Muscle of leg (tissue), 11 donors: Measurements from ENCODE around the gene MPDZ. TPM values are rescaled to one million over a fixed set of nuclear protein-coding genes. Genes with fewer than 3 reads are reported as not detected.

Experiments
- DNase-seq: peaks from one replicate; pipeline ENCODE4 v3.0.0; 2013
- H3K27ac ChIP-seq: one replicate; pipeline ENCODE4 v1.5.1; 2013; ENCODE audit warnings: mild to moderate bottlenecking, low read length, control low read depth
- H3K27me3 ChIP-seq: one replicate; pipeline ENCODE4 v1.6.1; 2013; ENCODE audit warnings: low read length; ENCODE audit not compliant: control insufficient read depth, insufficient read depth
- H3K36me3 ChIP-seq: one replicate; pipeline ENCODE4 v1.6.1; 2013; ENCODE audit warnings: low read length; ENCODE audit not compliant: control insufficient read depth, insufficient read depth
- H3K4me1 ChIP-seq: one replicate; pipeline ENCODE4 v1.6.1; 2013; ENCODE audit warnings: low read length; ENCODE audit not compliant: control insufficient read depth, insufficient read depth
- H3K4me3 ChIP-seq: one replicate; pipeline ENCODE4 v1.5.1; 2013; ENCODE audit warnings: low read length, control low read depth
- H3K9me3 ChIP-seq: replicated peaks from 2 replicates; pipeline ENCODE4 v1.6.1; 2013; ENCODE audit warnings: low read depth, low read length; ENCODE audit not compliant: control insufficient read depth
- WGBS: methylation state at CpG from one replicate; pipeline ENCODE4 v1.1.5; 2013; ENCODE audit warnings: missing lambda C conversion rate; ENCODE audit not compliant: insufficient coverage; 5-methylcytosine and 5-hydroxymethylcytosine counted together
- polyA plus RNA-seq, 8 donors: library from polyadenylated mRNA; unstranded; fragments of 120-200 nt; gene quantifications; one replicate each; pipeline versions ENCODE4 v1.2.1 to v1.2.3, GENCODE V29; 2013; ENCODE audit warnings: inconsistent platforms in 1 of 8, low replicate concordance in 1 of 8; ENCODE audit not compliant: insufficient read length in 8 of 8, insufficient read depth in 1 of 8
- total RNA-seq: library from RNA; stranded (reverse); fragments of 120-200 nt; gene quantifications from one replicate; pipeline ENCODE4 v1.2.4, GENCODE V29; 2013

MPDZ gene
- total and polyA plus RNA-seq, 9 donors: 28.7 to 45.7 (median 36.7) TPM

DNA sequence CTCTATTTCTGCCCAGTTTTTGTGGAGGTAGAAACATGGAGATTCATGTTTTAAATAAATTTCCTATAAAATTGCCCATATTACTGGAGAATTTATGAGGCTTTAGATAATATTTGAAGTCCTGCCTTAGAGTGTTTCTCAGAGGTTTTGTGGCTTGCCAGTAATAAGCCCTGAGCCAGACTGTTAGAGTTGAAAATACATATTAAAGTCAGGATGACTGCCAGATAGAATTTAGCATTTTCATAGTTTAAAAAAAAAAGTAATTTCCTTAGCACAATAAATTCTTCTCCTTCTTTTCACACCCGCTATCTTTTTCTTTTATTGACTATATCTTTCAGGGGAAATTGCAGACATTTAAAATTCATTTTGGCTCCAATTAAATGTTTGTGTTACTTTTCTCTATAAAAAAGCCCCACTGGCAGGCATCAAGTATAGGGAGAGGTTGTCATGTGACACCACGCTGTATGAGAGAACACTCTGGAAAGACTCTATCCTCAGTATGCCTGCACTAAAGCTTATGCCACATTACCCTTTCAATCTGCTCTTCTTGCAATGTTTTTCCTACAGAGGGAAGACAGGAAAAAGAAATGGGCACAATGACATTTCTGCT lies 135.2 kb downstream of the MPDZ start:
- WGBS: no CpG with 5 or more reads among the region's 2 CpGs
- H3K27ac ChIP-seq: peak overlapping the region; percentile 65

DNA sequence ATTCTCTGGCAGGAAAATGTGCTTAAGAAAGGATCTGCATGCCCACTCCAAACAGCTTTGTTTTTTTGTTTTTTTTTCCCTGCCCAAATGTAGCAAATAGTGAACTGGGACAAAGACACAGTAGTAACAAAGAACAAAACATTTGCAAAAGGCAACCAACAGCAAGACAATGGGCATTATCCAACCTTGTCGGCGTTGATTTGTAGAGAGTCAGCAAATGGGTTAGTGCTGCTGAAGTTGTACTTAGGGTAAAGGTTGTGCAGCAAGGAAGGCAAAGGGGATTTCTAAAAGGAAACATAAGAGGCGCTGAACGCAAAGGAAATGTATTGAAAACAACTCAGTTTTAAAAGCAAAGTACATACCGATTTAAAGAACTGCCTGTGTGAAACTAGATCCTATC lies 136.2 kb downstream of the MPDZ start:
- no peaks in the 10 kb centered on the region for H3K9me3 ChIP-seq
- H3K27ac ChIP-seq: no peak overlapping the region
- 80% methylated on average over 1 of the region's 5 CpGs for WGBS
- no peak overlapping the region for H3K4me3 ChIP-seq
- DNase-seq: no peak
- H3K4me1 ChIP-seq: peaks cover 2% of the 10 kb centered on the region
- H3K27me3 ChIP-seq: no peaks in the 10 kb centered on the region
- H3K36me3 ChIP-seq: peaks cover 15% of the 10 kb centered on the region

More for the DNA sequence above, 135.2 kb downstream of the MPDZ start:
- Histone ChIP-seq H3K9me3 (no peaks in the 10 kb centered on the region), H3K27me3 (no peaks in the 10 kb centered on the region), H3K4me1 (peaks cover 2% of the 10 kb centered on the region), H3K4me3 (no peak overlapping the region), H3K36me3 (peaks cover 10% of the 10 kb centered on the region)
- peak; percentile 83 for DNase-seq

DNA sequence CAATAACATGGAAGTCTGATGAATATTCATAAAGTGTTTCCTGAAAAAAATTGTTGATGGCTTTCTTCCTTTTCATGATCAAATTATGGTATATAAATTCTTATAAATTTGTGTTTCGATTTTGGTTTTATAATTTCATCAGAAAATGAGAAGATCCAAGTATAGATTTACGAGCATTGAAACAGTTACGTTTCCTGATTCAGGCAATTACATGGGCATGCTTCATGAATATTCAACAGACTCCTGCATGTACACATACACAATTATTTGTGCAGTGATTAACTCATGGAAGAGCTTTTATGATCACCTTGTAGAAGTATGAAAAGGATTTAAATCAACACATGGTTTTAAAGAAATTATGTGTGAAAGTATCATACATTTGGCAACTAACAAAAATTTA lies 136.7 kb downstream of the MPDZ start:
- H3K36me3 ChIP-seq: peaks cover 16% of the 10 kb centered on the region

DNA sequence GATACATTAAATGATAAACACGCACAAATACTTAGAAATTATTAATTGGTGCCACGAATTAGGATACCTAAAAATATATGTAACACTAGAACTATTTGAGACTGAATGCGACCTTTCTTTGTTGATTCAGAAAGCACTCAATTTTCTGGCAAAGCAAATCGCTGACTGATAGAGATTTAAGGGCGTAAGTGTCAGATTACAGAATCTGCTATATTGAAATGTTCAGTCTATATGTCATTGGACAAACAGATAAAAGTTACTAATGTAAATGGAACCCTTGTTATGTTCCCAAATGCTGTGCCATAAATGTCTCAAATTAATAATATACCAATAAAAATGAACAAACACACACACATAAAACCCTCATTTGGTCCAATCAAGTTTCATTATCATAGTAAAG lies 137.9 kb downstream of the MPDZ start:
- peaks cover 15% of the 10 kb centered on the region for H3K36me3 ChIP-seq
- H3K27me3 ChIP-seq: no peaks in the 10 kb centered on the region
- peaks cover 2% of the 10 kb centered on the region for H3K4me1 ChIP-seq
- no peak overlapping the region for H3K27ac ChIP-seq
- H3K9me3 ChIP-seq: no peaks in the 10 kb centered on the region
- H3K4me3 ChIP-seq: no peak overlapping the region
- no CpG with 5 or more reads among the region's 5 CpGs for WGBS
- DNase-seq: peak; percentile 28

More for the DNA sequence above, 136.7 kb downstream of the MPDZ start:
- WGBS: no CpG with 5 or more reads among the region's 3 CpGs
- Histone ChIP-seq H3K27ac (no peak overlapping the region), H3K9me3 (no peaks in the 10 kb centered on the region), H3K27me3 (no peaks in the 10 kb centered on the region), H3K4me3 (no peak overlapping the region), H3K4me1 (peaks cover 2% of the 10 kb centered on the region)
- DNase-seq: no peak

DNA sequence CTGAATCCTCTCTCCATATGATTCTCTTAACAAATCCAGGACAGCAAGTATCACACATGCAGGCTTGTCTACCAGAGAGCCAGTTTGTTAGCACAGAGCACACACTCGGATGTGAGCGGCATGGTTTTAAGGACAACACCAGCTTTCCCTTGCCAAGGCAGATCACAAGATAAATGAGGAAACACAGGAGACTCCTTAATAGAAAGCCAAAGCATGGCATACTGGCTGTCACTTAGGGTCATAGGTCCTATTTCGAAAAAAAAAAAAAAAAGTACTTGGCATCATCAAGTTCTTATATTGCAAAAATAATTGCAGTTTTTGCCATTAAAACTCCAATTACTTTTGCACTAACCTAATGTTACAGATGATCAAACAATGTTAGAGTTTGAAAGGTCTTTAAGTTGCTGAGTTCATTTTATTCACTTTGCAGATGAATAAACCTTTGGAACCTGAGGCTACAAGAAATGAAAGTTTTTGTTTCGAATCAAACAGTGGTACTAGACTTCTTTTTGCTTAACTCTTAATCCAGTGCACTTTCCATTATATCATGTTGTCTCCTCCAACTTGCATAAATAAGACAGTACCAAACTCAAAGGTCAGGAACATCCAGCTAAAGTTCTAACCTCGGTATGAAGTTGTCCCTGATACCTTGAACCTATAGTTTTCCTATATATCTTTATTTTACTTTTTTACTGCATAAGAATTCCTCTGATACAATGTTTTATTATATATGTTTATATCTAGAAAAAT lies 138.5 kb downstream of the MPDZ start:
- H3K27me3 ChIP-seq: no peaks in the 10 kb centered on the region
- no peak for DNase-seq
- no peak overlapping the region for H3K27ac ChIP-seq
- H3K4me3 ChIP-seq: no peak overlapping the region
- peaks cover 2% of the 10 kb centered on the region for H3K4me1 ChIP-seq
- WGBS: 100% methylated on average over 2 of the region's 5 CpGs
- H3K9me3 ChIP-seq: no peaks in the 10 kb centered on the region
- peaks cover 15% of the 10 kb centered on the region for H3K36me3 ChIP-seq

DNA sequence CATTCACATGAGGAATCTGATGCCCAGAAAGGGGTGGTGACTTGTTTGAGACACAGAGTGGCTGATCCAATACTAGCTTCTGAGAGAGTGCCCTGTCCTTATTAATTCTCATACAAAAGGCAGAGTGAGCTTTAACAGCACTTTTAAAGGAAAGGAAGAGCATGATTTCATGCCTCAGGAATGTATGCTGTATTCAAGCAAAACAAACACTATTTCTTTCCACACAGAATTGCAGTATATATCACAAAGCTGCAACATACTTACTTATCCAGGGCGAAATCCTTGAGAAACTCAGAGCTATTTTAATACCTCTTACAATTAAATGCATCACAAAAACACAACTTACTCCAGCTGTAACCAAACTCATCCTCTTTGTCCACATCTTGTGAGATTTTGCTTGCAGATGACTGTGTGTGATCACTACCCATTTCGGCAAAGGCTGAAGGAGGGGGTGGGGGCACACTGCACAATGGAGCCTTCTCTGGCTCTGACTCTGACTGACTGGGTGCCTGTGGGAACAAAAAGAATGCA lies 139.8 kb downstream of the MPDZ start:
- H3K9me3 ChIP-seq: no peaks in the 10 kb centered on the region
- H3K4me1 ChIP-seq: peaks cover 2% of the 10 kb centered on the region
- peaks cover 24% of the 10 kb centered on the region for H3K36me3 ChIP-seq
- 33% methylated on average over 1 of the region's 2 CpGs for WGBS
- H3K4me3 ChIP-seq: no peak overlapping the region
- H3K27ac ChIP-seq: peak overlapping the region; percentile 82
- peak; percentile 85 for DNase-seq
- no peaks in the 10 kb centered on the region for H3K27me3 ChIP-seq

DNA sequence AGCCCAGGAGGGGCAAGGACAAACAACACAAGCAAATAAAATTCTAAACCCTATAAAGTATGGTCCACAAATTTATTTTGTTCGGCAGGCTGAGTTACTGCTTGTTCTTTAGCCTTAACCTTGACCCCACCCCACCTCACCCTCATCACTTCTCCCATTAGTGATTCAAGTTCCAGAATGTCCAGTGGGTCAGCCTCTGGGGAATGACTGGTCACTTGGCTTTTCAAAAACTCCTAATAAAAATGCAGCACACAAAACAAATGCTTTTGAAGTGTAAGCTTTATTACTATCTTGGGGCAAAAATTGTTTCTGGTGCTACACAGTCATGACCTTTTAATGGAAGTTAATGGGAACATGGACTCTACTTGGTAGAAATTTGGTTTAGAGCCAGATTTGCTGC lies 142.1 kb downstream of the MPDZ start:
- no peak for DNase-seq
- Histone ChIP-seq H3K27me3 (no peaks in the 10 kb centered on the region), H3K9me3 (no peaks in the 10 kb centered on the region), H3K36me3 (peaks cover 31% of the 10 kb centered on the region), H3K4me3 (no peak overlapping the region), H3K4me1 (no peaks in the 10 kb centered on the region), H3K27ac (no peak overlapping the region)
- WGBS: 88% methylated on average over 1 of the region's 1 CpG

DNA sequence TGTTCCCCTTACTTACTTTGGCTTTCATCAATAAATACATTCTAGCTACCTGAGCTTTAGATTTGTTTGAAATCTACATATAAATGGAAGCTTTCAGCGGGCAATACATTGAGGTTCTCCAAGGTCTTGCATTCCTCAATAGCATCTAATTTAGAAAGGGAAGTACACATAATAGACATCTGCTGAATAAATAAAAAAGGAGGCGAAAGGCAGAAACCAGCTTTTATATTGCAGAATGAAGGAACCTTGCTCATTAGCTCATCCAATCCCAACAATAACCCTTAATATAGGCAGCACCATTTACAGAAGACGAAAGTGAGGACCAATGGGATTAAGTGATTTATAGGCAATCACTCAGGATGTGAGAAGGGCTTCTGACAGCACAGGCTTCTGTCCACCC lies 147.5 kb downstream of the MPDZ start:
- no peaks in the 10 kb centered on the region for H3K27me3 ChIP-seq
- no peaks in the 10 kb centered on the region for H3K9me3 ChIP-seq
- H3K27ac ChIP-seq: no peak overlapping the region
- whole genome bisulfite sequencing: no CpG with 5 or more reads among the region's 3 CpGs
- H3K36me3 ChIP-seq: peaks cover 26% of the 10 kb centered on the region
- no peak for DNase-seq
- H3K4me1 ChIP-seq: no peaks in the 10 kb centered on the region
- H3K4me3 ChIP-seq: no peak overlapping the region

DNA sequence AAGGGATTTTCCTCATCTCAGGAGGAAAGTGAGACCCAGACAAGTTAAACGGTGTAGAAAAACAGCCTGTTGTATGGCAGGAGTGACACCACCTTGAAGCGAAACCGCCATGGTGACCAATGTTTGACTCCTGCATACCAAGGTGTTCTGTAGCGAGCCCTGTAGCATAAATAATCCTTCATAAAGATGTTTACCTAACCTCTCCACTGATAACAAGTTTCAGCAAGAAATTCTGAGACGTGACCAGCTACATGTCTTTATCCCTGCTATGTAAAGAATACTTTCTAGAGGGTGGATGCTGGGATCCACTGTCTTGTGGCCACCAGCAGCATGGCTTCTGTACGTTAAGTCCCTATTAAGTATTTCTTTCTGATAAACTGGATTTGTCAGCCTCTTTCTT lies 148.1 kb downstream of the MPDZ start:
- Histone ChIP-seq H3K9me3 (no peaks in the 10 kb centered on the region), H3K27me3 (no peaks in the 10 kb centered on the region), H3K4me1 (no peaks in the 10 kb centered on the region), H3K27ac (no peak overlapping the region), H3K36me3 (peaks cover 26% of the 10 kb centered on the region), H3K4me3 (no peak overlapping the region)
- no peak for DNase-seq
- WGBS: 100% methylated on average over 1 of the region's 6 CpGs

DNA sequence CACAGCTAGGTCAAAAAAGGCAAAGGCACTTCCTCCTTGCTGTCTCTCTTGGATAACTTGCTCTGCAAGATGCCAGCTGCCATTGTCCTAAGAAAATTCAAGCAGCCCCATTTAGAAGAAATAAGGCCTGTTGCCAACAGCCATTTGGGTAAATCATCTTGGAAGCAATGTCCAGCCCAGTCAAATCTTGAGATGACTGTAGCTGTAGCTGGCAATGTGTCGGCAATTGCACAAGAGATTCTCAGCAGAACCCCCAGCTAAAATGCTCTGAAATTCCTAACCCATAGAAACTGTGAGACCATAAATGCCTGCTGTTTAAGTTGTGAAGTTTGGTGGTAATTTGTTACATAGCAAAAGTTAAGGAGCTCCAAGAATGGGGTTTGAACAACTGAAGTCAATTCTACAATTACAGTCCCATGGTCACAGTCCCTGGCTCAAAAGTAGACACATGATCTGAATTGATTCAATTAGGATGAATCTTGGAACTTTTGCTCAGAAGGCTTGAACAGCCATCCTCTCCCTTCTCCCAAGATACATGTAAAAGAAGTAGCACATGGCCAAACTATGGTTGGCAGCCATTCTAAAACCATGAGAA lies 151.1 kb downstream of the MPDZ start:
- Histone ChIP-seq H3K36me3 (peaks cover 15% of the 10 kb centered on the region), H3K27ac (no peak overlapping the region), H3K4me3 (no peak overlapping the region), H3K9me3 (no peaks in the 10 kb centered on the region), H3K4me1 (no peaks in the 10 kb centered on the region), H3K27me3 (no peaks in the 10 kb centered on the region)
- no CpG with 5 or more reads among the region's 1 CpG for WGBS
- DNase-seq: no peak
